HG03280 (cell line): ENCODE results near the gene RFC1.
"Not testable (repeated sequence)": the region's sequence is repeated elsewhere in the genome, so short reads cannot be mapped to it uniquely, and the experiment has no call there.

Source experiments
- ATAC-seq: cut with Tn5 transposase; IDR thresholded peaks from one replicate; pipeline ENCODE4 v1.9.1; 2021; ENCODE audit warnings: mild to moderate bottlenecking, moderate library complexity; ENCODE audit not compliant: unreplicated experiment

Gene RFC1, protein sequence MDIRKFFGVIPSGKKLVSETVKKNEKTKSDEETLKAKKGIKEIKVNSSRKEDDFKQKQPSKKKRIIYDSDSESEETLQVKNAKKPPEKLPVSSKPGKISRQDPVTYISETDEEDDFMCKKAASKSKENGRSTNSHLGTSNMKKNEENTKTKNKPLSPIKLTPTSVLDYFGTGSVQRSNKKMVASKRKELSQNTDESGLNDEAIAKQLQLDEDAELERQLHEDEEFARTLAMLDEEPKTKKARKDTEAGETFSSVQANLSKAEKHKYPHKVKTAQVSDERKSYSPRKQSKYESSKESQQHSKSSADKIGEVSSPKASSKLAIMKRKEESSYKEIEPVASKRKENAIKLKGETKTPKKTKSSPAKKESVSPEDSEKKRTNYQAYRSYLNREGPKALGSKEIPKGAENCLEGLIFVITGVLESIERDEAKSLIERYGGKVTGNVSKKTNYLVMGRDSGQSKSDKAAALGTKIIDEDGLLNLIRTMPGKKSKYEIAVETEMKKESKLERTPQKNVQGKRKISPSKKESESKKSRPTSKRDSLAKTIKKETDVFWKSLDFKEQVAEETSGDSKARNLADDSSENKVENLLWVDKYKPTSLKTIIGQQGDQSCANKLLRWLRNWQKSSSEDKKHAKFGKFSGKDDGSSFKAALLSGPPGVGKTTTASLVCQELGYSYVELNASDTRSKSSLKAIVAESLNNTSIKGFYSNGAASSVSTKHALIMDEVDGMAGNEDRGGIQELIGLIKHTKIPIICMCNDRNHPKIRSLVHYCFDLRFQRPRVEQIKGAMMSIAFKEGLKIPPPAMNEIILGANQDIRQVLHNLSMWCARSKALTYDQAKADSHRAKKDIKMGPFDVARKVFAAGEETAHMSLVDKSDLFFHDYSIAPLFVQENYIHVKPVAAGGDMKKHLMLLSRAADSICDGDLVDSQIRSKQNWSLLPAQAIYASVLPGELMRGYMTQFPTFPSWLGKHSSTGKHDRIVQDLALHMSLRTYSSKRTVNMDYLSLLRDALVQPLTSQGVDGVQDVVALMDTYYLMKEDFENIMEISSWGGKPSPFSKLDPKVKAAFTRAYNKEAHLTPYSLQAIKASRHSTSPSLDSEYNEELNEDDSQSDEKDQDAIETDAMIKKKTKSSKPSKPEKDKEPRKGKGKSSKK

DNA sequence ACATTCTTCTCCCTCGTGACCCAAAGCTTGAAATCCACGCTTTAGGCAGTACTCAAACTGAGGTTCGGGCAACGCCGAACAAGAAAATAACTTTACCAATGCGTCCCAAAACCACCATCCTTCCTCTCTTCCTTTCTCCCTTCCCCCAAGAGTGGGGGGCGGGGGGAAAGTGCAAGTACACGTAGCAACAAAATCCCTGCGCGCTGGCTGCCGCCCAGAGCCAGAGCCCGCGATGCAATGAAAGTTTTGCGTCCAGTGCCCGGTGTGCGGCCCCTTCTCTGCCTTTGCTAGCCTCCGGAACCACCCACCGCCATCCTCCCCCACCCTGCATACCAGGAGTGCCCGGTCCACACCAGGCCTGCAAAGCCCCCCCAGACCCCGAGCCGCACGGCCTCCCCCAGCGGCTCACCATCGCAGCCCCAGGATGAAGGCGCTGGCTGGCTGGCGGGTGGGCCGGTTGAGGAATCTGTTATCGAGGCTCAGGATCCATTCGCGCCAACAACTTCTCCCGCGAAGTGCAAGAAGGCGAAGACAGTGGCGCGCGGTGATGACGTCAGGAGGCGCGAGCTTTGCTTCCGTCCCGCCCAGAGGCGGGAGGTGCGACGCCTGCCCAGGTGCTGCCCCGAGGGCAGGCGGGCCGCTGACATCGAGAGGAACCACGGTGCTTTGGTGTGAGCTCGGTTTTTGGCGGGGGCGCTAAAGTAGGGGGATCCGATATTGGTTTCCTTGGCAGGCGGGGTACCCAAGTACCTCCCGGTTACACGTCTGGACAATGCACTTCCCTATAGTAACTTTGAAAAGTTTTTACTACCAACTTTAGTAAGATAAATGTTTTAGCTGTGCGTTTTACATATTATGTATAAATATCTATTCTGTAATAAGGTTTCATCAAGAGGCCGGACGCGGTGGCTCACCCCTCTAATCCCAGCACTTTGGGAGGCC lies at the start of gene RFC1:
TSS of gene RFC1 (minus strand) at position 533 of the 942 bp plus-strand sequence. CDS start at position 412, 121 bp downstream.
- peak; percentile 79 for ATAC-seq

GRCh38 chr4:39415678-39416283 lies 49.6 kb upstream of the RFC1 start:
- ATAC-seq: no peak

- not testable (repeated sequence) for ATAC-seq
Observed at GRCh38 chr4:39411561-39411960, 45.4 kb upstream of the RFC1 start.

- no peak for ATAC-seq
Observed at GRCh38 chr4:39410415-39410814, 44.3 kb upstream of the RFC1 start.

DNA sequence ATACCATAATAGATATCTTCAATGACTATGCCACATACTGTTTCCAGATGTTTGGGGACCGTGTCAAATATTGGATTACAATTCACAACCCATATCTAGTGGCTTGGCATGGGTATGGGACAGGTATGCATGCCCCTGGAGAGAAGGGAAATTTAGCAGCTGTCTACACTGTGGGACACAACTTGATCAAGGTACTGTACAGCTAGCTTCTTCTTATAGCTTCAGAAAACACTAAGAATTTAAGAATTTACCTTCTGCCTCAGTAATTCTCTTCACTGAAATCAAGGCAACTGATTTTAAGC lies 41.4 kb upstream of the RFC1 start:
- no peak for ATAC-seq

GRCh38 chr4:39406763-39407583 lies 40.8 kb upstream of the RFC1 start, which contains the start of gene KLB:
TSS of gene KLB (plus strand) at chr4:39406930. CDS start at chr4:39406950, 20 bp downstream.
- ATAC-seq: no peak

- not testable (repeated sequence) for ATAC-seq
Observed at GRCh38 chr4:39401640-39402039, 35.5 kb upstream of the RFC1 start.

DNA sequence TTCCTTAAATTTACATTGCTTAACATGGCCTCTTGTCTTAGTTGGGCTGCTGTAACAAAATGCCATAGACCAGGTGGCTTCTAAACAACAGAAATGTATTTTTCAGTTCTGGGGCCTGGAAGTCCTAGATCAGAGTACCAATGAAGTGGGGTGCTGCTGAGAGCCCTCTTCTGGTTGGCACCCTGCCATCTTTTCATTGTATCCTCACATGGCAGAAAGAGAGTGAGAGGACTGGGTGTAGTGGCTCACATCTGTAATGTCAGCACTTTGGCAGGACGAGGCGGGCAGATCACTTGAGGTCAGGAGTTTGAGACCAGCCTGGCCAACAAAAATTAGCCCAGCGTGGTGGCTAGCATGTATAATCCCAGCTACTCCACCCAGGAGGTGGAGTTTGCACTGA lies 28.5 kb upstream of the RFC1 start:
- no peak for ATAC-seq

GRCh38 chr4:39390603-39391002 lies 24.4 kb upstream of the RFC1 start:
- ATAC-seq: no peak

DNA sequence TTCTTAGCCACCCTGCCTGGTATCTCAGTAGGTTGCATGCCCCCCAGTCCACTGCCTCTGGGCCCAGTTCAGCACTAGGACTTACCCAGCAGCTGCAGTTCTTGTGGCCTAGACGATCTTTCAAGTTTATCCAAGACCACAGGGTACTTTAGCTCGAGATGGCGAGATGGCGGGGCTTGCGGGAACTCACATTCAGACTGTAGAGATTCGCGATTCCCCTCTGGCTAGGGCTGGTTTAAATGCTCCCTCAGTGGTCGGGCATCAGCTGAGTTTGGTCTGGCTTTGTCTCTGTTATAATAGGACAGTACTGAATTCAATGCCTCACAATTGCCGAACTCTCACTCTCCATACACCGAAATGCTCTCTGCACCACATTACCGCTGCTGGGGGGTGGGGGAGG lies 18.4 kb upstream of the RFC1 start:
- ATAC-seq: no peak

- ATAC-seq: no peak
Observed at GRCh38 chr4:39383690-39384089, 17.5 kb upstream of the RFC1 start.

- no peak for ATAC-seq
Observed at GRCh38 chr4:39375478-39375877, 9.3 kb upstream of the RFC1 start.

GRCh38 chr4:39371209-39371608 lies 5.0 kb upstream of the RFC1 start:
- ATAC-seq: not testable (repeated sequence)

DNA sequence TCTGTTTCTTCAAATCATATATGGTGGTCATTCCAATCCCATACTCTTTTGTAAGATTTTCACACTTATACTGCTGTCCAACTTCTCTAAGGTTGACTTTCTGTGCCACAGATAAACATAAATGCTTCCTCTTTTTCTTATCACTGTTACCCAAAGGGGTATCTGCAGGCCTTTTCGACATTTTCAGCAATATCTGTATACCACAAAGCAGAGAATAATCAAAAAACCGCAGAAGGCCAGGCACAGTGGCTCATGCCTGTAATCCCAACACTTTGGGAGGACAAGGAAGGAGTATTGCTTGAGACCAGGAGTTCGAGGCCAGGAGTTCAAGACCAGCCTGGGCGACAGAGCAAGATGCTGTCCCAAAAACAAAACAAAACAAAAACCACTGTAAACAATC lies 3.1 kb upstream of the RFC1 start:
- no peak for ATAC-seq

GRCh38 chr4:39367166-39367565 lies 1.0 kb upstream of the RFC1 start:
- ATAC-seq: no peak

- ATAC-seq: no peak
Observed at GRCh38 chr4:39365360-39365759, 802 bp downstream of the RFC1 start.

DNA sequence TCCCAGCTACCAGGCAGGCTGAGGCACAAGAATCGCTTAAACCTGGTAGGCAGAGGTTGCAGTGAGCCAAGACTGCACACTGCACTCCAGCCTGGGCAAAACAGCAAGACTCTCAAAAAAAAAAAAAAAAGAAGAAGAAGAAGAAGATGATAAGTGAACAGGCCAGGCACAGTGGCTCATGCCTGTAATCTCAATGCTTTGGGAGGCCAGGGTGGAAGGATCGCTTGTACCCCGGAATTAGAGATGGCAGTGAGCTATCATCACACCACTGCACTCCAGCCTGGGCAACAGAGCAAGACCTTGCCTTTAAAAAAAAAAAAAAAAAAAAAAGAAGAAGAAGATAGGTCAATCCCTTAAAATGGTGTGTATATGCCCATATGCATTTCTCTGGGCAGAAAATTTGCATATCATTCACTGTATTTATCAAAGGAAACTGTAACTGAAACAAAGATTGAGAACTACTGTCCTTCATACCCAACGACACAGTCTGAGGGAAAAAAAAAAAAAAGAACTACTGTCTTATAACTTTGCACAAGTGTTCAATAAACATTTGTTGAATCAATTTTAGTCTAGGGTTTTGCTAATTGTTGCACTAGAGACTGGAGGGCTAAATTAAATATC lies 2.3 kb downstream of the RFC1 start:
- ATAC-seq: no peak

- ATAC-seq: no peak
Observed at GRCh38 chr4:39362827-39363226, 3.3 kb downstream of the RFC1 start.

DNA sequence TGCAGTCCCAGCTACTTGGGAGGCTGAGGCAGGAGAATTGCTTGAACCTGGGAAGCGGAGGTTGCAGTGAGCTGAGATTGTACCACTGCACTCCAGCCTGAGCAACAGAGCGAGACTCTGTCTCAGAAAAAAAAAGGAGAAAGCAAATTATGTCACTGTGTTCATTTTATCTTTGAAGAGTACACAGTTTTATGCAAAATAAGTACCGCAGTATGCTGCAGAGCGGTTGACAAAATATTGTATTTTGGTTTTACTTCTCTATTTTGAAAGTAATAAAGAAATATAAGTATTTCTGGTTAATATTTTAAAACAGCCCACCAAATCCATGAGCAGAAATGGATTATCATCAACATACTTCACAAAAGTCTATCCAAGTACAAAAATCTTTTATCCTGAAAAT lies 5.6 kb downstream of the RFC1 start:
- not testable (repeated sequence) for ATAC-seq
